Activated CD4-positive, alpha-beta T cell treated with anti-CD3 and anti-CD28 coated beads for 36 hours (primary cell): ENCODE measurements around the gene DNAH17. TPM values are rescaled to one million over a fixed set of nuclear protein-coding genes. Genes with fewer than 3 reads are reported as not detected.

Experiments used
- ATAC-seq: fragments of 200-7000 bp; cut with Tn5 transposase; one replicate; pipeline ENCODE4 v1.10.0; 2021; ENCODE audit warnings: mild to moderate bottlenecking, moderate library complexity
- CTCF ChIA-PET: fragments of 350-600 bp; sonication (Branson Sonifier 250); formaldehyde crosslinking; loops from one replicate; lab custom pipeline; 2021; ENCODE audit warnings: antibody characterized with exemption; lab: Charles Lee
- POLR2A ChIA-PET: fragments of 350-600 bp; sonication (Branson Sonifier 250); formaldehyde crosslinking; loops from one replicate; lab custom pipeline; 2021; ENCODE audit warnings: antibody characterized with exemption, inconsistent platforms; lab: Charles Lee
- DNase-seq: peaks from one replicate; pipeline ENCODE4 v3.0.0-alpha.2; 2020
- H3K27ac Mint-ChIP-seq: one replicate; pipeline ENCODE4 v1.8.0; 2021; ENCODE audit warnings: mixed read lengths
- H3K27me3 Mint-ChIP-seq: one replicate; pipeline ENCODE4 v1.8.0; 2021; ENCODE audit warnings: mixed read lengths
- H3K36me3 Mint-ChIP-seq: one replicate; pipeline ENCODE4 v1.8.0; 2021; ENCODE audit warnings: low read depth, mixed read lengths
- H3K4me1 Mint-ChIP-seq: one replicate; pipeline ENCODE4 v1.8.0; 2021; ENCODE audit warnings: mixed read lengths
- H3K4me3 Mint-ChIP-seq: one replicate; pipeline ENCODE4 v1.8.0; 2021; ENCODE audit warnings: mild to moderate bottlenecking, moderate library complexity, mixed read lengths
- H3K9me3 Mint-ChIP-seq: one replicate; pipeline ENCODE4 v1.8.0; 2021; ENCODE audit warnings: low read depth, mixed read lengths
- intact Hi-C, 2 experiments: fragments of 100-400 bp; cut with DNase I in 1 of 2; cut with micrococcal nuclease in 1 of 2; formaldehyde crosslinking; loops; one replicate each; pipeline versions ENCODE4 v1.14.2 to v1.15.1; 2022 to 2024; cut with DNase I, micrococcal nuclease
- total RNA-seq, 2 experiments: library from RNA; stranded (reverse); gene quantifications; one replicate each; pipeline ENCODE4 v1.2.3, GENCODE V29; 2021

Gene DNAH17
- total RNA-seq, 2 experiments from 2014 or later = 0.12 to 0.14 TPM

DNA sequence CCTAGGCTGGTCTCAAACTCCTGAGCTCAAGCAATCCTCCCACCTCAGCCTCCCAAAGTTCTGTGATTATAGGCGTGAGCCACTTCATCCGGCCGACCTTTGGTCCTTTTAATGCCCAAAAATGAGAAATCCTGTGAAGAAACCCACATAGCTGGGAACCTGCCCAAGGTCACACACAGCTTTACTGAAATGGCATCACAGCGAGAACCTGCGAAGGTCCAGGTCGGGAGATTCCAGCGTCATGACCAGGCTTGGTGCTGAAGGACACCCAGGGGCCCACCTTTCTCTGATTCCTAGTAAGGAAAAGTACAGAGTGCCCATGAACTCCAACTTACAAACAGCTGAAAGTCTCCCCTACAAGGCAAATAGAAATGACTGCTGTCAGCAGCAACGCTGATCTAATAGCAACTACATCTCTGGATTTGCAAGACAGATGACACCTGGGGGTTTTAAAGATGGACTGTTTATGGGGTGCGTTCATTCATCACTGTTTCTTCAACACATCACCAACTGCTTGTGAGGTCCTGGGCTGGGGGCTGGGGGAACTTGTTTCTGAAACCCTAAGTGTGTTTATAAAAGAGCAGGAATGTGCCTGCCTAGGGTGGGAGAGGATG lies 24.5 kb upstream of the DNAH17 start:
- Mint-ChIP-seq H3K4me3 (no peak overlapping the region), H3K36me3 (no peaks in the 10 kb centered on the region), H3K27me3 (peaks cover 4% of the 10 kb centered on the region), H3K4me1 (peaks cover 2% of the 10 kb centered on the region), H3K9me3 (no peaks in the 10 kb centered on the region), H3K27ac (no peak overlapping the region)
- ChIA-PET POLR2A (no interaction called here), CTCF (interaction anchor here (0.6 kb wide), 2 partner anchors 22 to 79 kb away, joined by 3 read pairs; no protein-coding TSS in a partner anchor)
- no peak for ATAC-seq
- no peak for DNase-seq
- intact Hi-C loops = no loop called here

DNA sequence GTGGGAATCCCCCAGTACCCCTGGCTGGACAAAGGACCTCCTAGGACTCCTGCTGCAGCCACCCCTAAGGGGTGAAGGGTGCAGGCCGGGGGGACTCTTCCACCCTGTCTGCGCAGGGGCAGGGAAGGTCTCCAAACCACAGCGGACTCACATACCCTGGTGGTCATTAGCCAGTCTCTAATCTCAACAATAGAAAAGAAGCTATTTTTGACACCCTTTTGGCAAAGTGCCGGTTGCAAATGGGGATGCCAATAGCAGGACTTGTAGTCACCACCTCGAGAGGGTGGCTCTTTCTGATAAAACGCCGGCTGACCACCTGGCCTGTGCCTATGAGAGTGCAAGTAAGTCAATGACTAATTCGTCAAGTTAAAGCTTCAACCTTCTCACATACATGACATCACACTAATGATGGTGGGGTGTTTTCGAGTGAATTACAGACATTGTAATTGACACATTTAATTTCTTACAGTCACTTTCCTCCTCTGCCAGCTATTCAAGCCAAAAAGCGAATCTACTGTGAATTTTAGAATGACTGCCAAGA lies 23.1 kb upstream of the DNAH17 start:
- peaks cover 2% of the 10 kb centered on the region for H3K4me1 Mint-ChIP-seq
- no peak overlapping the region for H3K27ac Mint-ChIP-seq
- H3K27me3 Mint-ChIP-seq = peaks cover 4% of the 10 kb centered on the region
- intact Hi-C loops = no loop called here
- DNase-seq (no peak), ATAC-seq (no peak)
- ChIA-PET POLR2A (no interaction called here), CTCF (no interaction called here)
- H3K4me3 Mint-ChIP-seq = no peak overlapping the region
- H3K36me3 Mint-ChIP-seq = no peaks in the 10 kb centered on the region
- no peaks in the 10 kb centered on the region for H3K9me3 Mint-ChIP-seq

DNA sequence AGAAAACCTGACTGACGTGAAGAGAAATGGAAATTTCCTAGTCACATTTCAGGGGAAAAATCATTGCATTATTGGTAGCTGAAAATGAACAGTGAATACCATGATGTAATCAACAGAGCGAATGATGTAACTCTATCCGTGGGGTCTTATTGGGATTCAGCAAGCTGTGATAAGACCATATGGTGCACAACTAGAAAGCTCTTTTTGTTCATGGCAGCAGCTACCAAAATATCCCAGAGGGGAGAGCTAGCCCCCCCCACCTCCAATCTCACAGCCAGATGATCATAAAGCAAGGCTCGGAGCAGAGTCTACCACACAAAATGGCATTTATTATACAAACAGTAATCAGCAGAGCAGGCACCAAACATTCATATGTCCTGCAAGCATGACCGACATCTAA lies 22.2 kb upstream of the DNAH17 start:
- intact Hi-C loops = no loop called here
- H3K36me3 Mint-ChIP-seq = no peaks in the 10 kb centered on the region
- H3K4me1 Mint-ChIP-seq = peaks cover 2% of the 10 kb centered on the region
- H3K4me3 Mint-ChIP-seq = no peak overlapping the region
- POLR2A ChIA-PET = no interaction called here
- CTCF ChIA-PET = interaction anchor here (0.6 kb wide), 1 partner anchor 521 kb away, joined by 3 read pairs; no protein-coding TSS in a partner anchor
- no peak for DNase-seq
- no peak for ATAC-seq
- H3K9me3 Mint-ChIP-seq = no peaks in the 10 kb centered on the region
- no peak overlapping the region for H3K27ac Mint-ChIP-seq
- H3K27me3 Mint-ChIP-seq = peaks cover 5% of the 10 kb centered on the region

DNA sequence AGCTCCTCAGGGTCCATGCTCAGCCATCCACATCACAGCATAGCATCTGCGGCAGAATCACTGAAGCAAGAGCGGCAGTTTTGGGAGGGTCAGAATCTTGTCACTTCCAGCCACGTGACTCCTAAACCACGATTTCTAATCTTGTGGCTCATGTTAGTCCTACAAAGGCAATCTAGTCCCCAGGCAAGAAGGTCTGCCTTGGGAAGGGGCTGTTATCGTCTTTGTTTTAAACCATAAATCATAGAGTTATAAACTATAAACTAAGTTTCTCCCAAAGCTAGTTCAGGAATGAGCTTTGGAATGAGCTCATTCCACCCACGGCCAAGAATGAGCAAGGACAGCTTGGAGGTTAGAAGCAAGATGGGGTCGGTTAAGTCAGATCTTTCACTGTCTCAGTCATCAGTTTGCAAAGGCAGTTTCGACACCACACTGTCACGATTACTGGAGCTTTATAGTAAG lies 20.8 kb upstream of the DNAH17 start:
- H3K9me3 Mint-ChIP-seq = no peaks in the 10 kb centered on the region
- no peak overlapping the region for H3K4me3 Mint-ChIP-seq
- H3K27ac Mint-ChIP-seq = no peak overlapping the region
- POLR2A ChIA-PET = no interaction called here
- intact Hi-C loops = no loop called here
- H3K36me3 Mint-ChIP-seq = no peaks in the 10 kb centered on the region
- no peak for DNase-seq
- H3K27me3 Mint-ChIP-seq = peaks cover 6% of the 10 kb centered on the region
- CTCF ChIA-PET = interaction anchor here (1.0 kb wide), 1 partner anchor 37 kb away, joined by 3 read pairs; no protein-coding TSS in a partner anchor
- H3K4me1 Mint-ChIP-seq = peaks cover 2% of the 10 kb centered on the region
- ATAC-seq = no peak

DNA sequence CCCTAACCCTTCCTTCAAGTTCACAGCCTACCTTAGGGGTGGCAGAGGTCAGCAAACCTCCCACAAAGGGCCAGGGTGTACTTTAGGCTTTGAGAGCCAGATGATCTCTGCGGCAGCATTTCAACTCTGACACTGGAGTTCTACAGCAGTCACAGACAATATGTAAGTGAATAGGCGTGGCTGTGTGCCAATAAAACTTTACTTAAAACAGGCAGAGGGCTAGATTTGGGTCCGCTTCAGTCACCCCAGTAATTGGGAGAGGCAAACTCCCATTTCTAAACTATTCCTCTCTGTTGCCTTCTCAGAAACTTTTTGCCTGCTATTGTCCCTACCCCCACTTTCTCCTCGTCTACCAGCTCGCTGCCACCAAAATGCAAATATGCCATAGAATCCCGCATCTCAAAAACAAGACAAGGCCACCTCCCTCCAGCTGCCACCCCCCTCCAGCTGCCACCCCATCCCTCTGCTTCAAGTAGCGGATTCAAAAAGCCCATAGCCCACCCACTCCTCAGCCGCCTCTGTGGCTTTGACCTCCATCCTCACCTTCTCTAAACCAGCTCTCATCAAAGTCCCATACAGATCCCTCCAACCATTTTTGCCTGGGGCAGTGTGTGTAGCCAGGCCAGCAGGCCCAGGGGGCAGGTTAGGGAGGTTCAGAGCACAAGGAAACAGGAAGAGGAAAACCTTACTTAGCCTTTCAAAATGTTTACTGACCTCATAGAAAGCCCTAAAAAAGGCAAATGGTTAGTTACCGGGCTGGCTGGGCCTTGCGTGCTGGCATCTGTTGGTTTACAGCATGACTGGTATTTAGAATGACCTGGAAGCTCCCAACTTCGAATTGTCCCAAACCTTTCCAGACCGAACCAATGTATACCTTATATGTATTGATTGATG lies 19.9 kb upstream of the DNAH17 start:
- no peak for ATAC-seq
- ChIA-PET CTCF (no interaction called here), POLR2A (interaction anchor here (0.6 kb wide), 1 partner anchor 17 kb away, joined by 6 read pairs; no protein-coding TSS in a partner anchor)
- Mint-ChIP-seq H3K4me3 (no peak overlapping the region), H3K27ac (no peak overlapping the region), H3K36me3 (no peaks in the 10 kb centered on the region), H3K27me3 (peaks cover 6% of the 10 kb centered on the region), H3K4me1 (peaks cover 6% of the 10 kb centered on the region), H3K9me3 (no peaks in the 10 kb centered on the region)
- intact Hi-C loops = no loop called here
- no peak for DNase-seq

DNA sequence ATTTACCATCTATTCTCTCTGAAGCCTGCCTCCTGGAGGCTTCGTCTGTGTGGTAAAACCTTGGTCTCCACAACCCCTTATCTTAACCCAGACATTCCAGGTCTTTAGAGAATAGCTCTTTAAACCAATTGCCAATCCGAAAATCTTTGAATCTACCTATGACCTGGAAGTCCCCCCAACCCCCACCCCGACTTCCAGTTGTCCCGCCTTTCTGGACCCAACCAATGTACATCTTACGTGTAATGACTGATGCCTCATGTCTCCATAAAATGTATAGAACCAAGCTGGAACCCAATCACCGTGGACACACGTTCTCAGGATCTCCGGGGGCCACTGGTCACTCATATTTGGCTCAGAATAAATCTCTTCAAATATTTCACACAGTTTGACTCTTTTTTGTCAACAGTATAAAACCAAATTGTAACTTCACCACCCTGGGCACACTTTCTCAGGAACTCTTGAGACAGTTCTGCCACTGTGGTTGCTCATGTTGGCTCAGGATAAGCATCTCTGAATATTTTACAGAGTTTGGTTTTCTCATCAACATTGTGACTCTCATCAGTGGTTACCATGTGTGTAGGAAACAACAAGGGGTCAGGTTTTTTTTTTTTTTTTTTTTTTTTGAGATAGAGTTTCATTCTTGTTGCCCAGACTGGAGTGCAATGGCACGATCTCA lies 18.1 kb upstream of the DNAH17 start:
- peaks cover 9% of the 10 kb centered on the region for H3K4me1 Mint-ChIP-seq
- peaks cover 6% of the 10 kb centered on the region for H3K27me3 Mint-ChIP-seq
- CTCF ChIA-PET = no interaction called here
- intact Hi-C loops = no loop called here
- no peaks in the 10 kb centered on the region for H3K9me3 Mint-ChIP-seq
- H3K4me3 Mint-ChIP-seq = no peak overlapping the region
- POLR2A ChIA-PET = interaction anchor here (0.6 kb wide), 1 partner anchor 13 kb away, joined by 5 read pairs; no protein-coding TSS in a partner anchor
- no peaks in the 10 kb centered on the region for H3K36me3 Mint-ChIP-seq
- ATAC-seq = no peak
- no peak for DNase-seq
- H3K27ac Mint-ChIP-seq = no peak overlapping the region

DNA sequence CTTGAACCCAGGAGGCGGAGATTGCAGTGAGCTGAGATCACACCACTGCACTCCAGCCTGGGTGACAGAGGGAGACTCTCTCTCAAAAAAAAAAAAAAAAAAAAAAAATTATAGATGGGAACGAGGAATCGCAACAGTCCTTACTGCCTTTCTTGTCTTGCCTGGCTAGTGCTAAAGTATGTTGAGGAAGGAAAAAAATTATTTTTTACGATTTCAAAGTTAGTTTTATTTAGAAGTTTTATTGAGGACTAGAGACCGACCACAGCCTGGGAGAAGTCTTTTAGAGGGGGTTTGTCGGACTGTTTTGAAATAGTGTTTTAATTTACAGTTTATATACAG lies 15.8 kb upstream of the DNAH17 start:
- no peak overlapping the region for H3K4me3 Mint-ChIP-seq
- ChIA-PET POLR2A (interaction anchor here (0.6 kb wide), 1 partner anchor 74 kb away, joined by 4 read pairs; no protein-coding TSS in a partner anchor), CTCF (interaction anchor here (1.3 to 1.8 kb wide), 2 partner anchors 147 to 187 kb away, joined by 3 read pairs; no protein-coding TSS in a partner anchor)
- ATAC-seq = no peak
- no peak for DNase-seq
- peaks cover 9% of the 10 kb centered on the region for H3K4me1 Mint-ChIP-seq
- H3K9me3 Mint-ChIP-seq = no peaks in the 10 kb centered on the region
- no peak overlapping the region for H3K27ac Mint-ChIP-seq
- H3K36me3 Mint-ChIP-seq = no peaks in the 10 kb centered on the region
- intact Hi-C loops = loop anchor here in 1 of 2 experiments (5.0 kb wide), 1 partner anchor 249 kb away; the partner anchor contains the start of gene USP36
- peaks cover 2% of the 10 kb centered on the region for H3K27me3 Mint-ChIP-seq

DNA sequence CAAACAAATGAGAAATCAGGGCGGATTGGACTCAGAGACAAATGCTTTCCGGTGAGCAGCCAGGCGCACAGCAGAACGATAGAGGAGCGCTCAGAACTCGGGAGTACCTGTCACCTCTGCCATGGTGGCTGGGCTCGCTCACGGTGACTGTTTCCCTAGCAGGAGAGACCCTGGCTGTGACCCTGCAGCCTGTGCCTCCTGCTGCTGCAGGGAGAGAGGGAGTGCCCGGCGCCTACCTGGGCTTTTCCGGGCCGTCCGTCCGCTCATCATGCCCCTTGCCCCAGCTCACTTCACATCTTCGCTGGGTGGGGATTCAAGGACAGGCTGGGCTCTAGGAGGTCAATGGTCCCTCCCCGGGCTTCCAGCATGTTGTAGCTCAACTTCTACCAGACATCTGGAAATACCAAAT lies 14.1 kb upstream of the DNAH17 start:
- Mint-ChIP-seq H3K9me3 (no peaks in the 10 kb centered on the region), H3K27me3 (peaks cover 2% of the 10 kb centered on the region), H3K4me3 (no peak overlapping the region), H3K36me3 (no peaks in the 10 kb centered on the region), H3K27ac (no peak overlapping the region), H3K4me1 (peaks cover 7% of the 10 kb centered on the region)
- no peak for ATAC-seq
- POLR2A ChIA-PET = no interaction called here
- CTCF ChIA-PET = interaction anchor here (1.8 kb wide), 1 partner anchor 146 kb away, joined by 3 read pairs; no protein-coding TSS in a partner anchor
- DNase-seq = no peak
- intact Hi-C loops = loop anchor here in 1 of 2 experiments (5.0 kb wide), 1 partner anchor 251 kb away; the partner anchor contains the start of gene USP36

DNA sequence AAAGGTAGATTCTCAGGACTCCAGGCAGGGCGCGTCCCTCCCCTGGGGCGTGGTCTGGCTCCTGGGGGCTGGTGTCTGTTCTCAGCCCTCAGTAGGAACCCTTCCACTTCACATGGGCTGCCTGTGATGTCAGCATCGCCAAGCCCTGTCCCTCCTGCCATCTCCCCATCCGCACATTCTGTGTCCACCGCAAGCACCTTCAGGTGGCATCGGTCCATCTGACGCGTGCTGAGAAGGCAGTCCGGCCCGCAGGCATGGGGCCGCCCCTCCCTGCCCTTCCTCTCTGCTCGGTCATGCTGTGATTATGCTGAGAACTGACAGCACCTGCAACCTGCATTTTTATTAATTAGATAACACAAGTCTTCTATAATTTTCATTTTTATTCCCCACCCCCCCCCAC lies 12.7 kb upstream of the DNAH17 start:
- ATAC-seq = no peak
- POLR2A ChIA-PET = no interaction called here

DNA sequence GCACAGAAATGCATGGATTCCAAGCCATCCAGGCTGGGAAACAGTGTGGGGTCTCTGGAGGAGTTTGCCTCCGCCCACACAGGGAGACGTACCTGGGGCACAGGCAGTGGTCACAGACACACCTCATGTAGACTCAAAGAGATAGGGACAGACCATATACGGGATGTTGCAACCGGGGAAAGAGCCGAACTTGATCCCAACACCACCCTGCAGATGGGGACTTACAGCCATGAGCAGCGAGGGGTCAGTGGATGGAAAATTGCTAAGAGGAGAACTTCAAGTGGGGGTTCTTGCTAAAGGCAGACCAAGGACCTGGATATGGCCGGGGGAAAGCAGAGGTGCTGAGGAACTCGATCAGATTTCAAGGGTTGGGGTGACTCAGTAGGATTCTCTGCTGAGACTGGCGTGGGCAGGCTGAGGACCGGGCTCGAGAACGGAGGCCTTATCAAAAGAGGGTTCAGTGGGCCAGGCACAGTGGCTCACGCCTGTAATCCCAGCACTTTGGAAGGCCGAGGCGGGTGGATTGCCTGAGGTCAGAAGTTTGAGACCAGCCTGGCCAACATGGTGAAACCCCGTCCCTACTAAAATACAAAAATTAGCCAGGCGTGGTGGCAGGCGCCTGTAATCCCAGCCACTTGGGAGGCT lies 12.0 kb upstream of the DNAH17 start:
- no peaks in the 10 kb centered on the region for H3K27me3 Mint-ChIP-seq
- no peaks in the 10 kb centered on the region for H3K9me3 Mint-ChIP-seq
- H3K36me3 Mint-ChIP-seq = no peaks in the 10 kb centered on the region
- intact Hi-C loops = no loop called here
- H3K4me3 Mint-ChIP-seq = no peak overlapping the region
- ChIA-PET POLR2A (no interaction called here), CTCF (no interaction called here)
- DNase-seq (no peak), ATAC-seq (no peak)
- no peak overlapping the region for H3K27ac Mint-ChIP-seq
- H3K4me1 Mint-ChIP-seq = peaks cover 7% of the 10 kb centered on the region

More for the DNA sequence above, 12.7 kb upstream of the DNAH17 start:
- Mint-ChIP-seq H3K27ac (no peak overlapping the region), H3K36me3 (no peaks in the 10 kb centered on the region), H3K4me3 (no peak overlapping the region), H3K27me3 (peaks cover 2% of the 10 kb centered on the region), H3K9me3 (no peaks in the 10 kb centered on the region), H3K4me1 (peaks cover 7% of the 10 kb centered on the region)
- DNase-seq = no peak
- CTCF ChIA-PET = no interaction called here
- intact Hi-C loops = loop anchor here in 1 of 2 experiments (5.0 kb wide), 1 partner anchor 252 kb away; the partner anchor contains the start of gene USP36
